H1 (cell line): ENCODE data around the gene NBAS. TPM values are rescaled to one million over a fixed set of nuclear protein-coding genes. Genes with fewer than 3 reads are reported as not detected.

ENCODE experiments used
- POLR2A ChIP-seq, 2 experiments: IDR thresholded peaks; 1 replicate in 1 of 2; 2 replicates in 1 of 2; pipeline ENCODE4 v1.6.1; 2011; ENCODE audit warnings: low read depth in 2 of 2, low read length in 2 of 2, mild to moderate bottlenecking in 2 of 2; ENCODE audit errors: control extremely low read depth in 1 of 2
- TAF7 ChIP-seq: optimal IDR thresholded peaks from 2 replicates; pipeline ENCODE3; 2011; ENCODE audit warnings: low read depth, mild to moderate bottlenecking, inconsistent platforms, low read length, moderate library complexity, borderline replicate concordance
- ZNF274 ChIP-seq: IDR thresholded peaks from 2 replicates; pipeline ENCODE4 v1.7.0; 2012; ENCODE audit warnings: low read length, borderline replicate concordance; ENCODE audit errors: extremely low read depth
- polyA plus RNA-seq, 7 experiments: library from polyadenylated mRNA; depleted of rRNA in 3 of 7; stranded (reverse) in 5 of 7; unstranded in 2 of 7; fragments of >200 nt in 5 of 7; fragments of 200-250 nt in 2 of 7; gene quantifications; 1 replicate in 5 of 7; 2 replicates in 1 of 7; 4 replicates in 1 of 7; pipeline versions ENCODE4 v1.2.1 to v1.2.3, GENCODE V29; 2011 to 2013; ENCODE audit warnings: missing spikeins in 2 of 7, mixed read lengths in 2 of 7
- total RNA-seq: library from RNA; stranded (reverse); fragmentation: NEBNext Ultra II Directional; extraction: Animal tissue kit (Norgen Biotek cat#: 25700); gene quantifications from 2 replicates; pipeline ENCODE4 v1.2.1, GENCODE V29; 2021
- TF ChIP-seq, protein P1 (sequence below): fragments of 300-600 bp; sonication (generic); IDR thresholded peaks from 2 replicates; pipeline ENCODE4 v1.7.1; 2012; ENCODE audit warnings: low read length, moderate library complexity, mild to moderate bottlenecking, inconsistent platforms; ENCODE audit not compliant: insufficient replicate concordance
- TF ChIP-seq, protein P2 (sequence below): IDR thresholded peaks from 2 replicates; pipeline ENCODE4 v1.6.1; 2012; ENCODE audit warnings: low read length, inconsistent platforms
- TF ChIP-seq, protein P3 (sequence below): IDR thresholded peaks from 2 replicates; pipeline ENCODE4 v1.6.1; 2012; ENCODE audit warnings: inconsistent platforms

NBAS gene
- total and polyA plus RNA-seq, 2 of the 8 experiments (the other 6 are each of a cell fraction or from before 2014, with no cell fraction given) = 19.6 to 34.8 TPM

DNA sequence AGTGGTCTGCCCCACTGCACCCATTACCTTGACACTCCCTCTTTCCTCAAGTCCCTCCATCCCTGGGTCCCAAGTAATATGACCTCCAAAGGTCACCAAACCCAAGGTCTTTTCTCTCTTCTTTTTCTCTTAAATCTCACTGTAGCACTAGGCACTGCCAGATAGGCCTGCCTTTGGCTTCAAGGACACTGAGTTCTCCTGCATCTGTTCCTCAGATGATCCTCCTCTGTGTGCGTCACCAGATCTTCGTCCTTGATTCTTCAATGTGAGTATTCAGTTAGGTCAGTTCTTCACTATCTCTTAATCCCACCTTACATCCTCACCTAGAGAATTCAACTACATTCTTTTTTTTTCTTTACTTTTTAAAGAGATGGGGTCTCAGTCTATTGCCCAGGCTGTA is 249.2 kb downstream of the NBAS start (continued):
- TF ChIP-seq, protein P1, sequence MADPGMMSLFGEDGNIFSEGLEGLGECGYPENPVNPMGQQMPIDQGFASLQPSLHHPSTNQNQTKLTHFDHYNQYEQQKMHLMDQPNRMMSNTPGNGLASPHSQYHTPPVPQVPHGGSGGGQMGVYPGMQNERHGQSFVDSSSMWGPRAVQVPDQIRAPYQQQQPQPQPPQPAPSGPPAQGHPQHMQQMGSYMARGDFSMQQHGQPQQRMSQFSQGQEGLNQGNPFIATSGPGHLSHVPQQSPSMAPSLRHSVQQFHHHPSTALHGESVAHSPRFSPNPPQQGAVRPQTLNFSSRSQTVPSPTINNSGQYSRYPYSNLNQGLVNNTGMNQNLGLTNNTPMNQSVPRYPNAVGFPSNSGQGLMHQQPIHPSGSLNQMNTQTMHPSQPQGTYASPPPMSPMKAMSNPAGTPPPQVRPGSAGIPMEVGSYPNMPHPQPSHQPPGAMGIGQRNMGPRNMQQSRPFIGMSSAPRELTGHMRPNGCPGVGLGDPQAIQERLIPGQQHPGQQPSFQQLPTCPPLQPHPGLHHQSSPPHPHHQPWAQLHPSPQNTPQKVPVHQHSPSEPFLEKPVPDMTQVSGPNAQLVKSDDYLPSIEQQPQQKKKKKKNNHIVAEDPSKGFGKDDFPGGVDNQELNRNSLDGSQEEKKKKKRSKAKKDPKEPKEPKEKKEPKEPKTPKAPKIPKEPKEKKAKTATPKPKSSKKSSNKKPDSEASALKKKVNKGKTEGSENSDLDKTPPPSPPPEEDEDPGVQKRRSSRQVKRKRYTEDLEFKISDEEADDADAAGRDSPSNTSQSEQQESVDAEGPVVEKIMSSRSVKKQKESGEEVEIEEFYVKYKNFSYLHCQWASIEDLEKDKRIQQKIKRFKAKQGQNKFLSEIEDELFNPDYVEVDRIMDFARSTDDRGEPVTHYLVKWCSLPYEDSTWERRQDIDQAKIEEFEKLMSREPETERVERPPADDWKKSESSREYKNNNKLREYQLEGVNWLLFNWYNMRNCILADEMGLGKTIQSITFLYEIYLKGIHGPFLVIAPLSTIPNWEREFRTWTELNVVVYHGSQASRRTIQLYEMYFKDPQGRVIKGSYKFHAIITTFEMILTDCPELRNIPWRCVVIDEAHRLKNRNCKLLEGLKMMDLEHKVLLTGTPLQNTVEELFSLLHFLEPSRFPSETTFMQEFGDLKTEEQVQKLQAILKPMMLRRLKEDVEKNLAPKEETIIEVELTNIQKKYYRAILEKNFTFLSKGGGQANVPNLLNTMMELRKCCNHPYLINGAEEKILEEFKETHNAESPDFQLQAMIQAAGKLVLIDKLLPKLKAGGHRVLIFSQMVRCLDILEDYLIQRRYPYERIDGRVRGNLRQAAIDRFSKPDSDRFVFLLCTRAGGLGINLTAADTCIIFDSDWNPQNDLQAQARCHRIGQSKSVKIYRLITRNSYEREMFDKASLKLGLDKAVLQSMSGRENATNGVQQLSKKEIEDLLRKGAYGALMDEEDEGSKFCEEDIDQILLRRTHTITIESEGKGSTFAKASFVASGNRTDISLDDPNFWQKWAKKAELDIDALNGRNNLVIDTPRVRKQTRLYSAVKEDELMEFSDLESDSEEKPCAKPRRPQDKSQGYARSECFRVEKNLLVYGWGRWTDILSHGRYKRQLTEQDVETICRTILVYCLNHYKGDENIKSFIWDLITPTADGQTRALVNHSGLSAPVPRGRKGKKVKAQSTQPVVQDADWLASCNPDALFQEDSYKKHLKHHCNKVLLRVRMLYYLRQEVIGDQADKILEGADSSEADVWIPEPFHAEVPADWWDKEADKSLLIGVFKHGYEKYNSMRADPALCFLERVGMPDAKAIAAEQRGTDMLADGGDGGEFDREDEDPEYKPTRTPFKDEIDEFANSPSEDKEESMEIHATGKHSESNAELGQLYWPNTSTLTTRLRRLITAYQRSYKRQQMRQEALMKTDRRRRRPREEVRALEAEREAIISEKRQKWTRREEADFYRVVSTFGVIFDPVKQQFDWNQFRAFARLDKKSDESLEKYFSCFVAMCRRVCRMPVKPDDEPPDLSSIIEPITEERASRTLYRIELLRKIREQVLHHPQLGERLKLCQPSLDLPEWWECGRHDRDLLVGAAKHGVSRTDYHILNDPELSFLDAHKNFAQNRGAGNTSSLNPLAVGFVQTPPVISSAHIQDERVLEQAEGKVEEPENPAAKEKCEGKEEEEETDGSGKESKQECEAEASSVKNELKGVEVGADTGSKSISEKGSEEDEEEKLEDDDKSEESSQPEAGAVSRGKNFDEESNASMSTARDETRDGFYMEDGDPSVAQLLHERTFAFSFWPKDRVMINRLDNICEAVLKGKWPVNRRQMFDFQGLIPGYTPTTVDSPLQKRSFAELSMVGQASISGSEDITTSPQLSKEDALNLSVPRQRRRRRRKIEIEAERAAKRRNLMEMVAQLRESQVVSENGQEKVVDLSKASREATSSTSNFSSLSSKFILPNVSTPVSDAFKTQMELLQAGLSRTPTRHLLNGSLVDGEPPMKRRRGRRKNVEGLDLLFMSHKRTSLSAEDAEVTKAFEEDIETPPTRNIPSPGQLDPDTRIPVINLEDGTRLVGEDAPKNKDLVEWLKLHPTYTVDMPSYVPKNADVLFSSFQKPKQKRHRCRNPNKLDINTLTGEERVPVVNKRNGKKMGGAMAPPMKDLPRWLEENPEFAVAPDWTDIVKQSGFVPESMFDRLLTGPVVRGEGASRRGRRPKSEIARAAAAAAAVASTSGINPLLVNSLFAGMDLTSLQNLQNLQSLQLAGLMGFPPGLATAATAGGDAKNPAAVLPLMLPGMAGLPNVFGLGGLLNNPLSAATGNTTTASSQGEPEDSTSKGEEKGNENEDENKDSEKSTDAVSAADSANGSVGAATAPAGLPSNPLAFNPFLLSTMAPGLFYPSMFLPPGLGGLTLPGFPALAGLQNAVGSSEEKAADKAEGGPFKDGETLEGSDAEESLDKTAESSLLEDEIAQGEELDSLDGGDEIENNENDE = no peak
- TF ChIP-seq POLR2A (IDR thresholded peaks at IDR 0.05; ENCODE audit: control extremely low read depth in 1 of 2, low read depth in 2 of 2, low read length in 2 of 2) (no peak), ZNF274 (no peak), TAF7 (no peak)
- TF ChIP-seq, protein P2, sequence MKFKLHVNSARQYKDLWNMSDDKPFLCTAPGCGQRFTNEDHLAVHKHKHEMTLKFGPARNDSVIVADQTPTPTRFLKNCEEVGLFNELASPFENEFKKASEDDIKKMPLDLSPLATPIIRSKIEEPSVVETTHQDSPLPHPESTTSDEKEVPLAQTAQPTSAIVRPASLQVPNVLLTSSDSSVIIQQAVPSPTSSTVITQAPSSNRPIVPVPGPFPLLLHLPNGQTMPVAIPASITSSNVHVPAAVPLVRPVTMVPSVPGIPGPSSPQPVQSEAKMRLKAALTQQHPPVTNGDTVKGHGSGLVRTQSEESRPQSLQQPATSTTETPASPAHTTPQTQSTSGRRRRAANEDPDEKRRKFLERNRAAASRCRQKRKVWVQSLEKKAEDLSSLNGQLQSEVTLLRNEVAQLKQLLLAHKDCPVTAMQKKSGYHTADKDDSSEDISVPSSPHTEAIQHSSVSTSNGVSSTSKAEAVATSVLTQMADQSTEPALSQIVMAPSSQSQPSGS = no peak
- TF ChIP-seq, protein P3, sequence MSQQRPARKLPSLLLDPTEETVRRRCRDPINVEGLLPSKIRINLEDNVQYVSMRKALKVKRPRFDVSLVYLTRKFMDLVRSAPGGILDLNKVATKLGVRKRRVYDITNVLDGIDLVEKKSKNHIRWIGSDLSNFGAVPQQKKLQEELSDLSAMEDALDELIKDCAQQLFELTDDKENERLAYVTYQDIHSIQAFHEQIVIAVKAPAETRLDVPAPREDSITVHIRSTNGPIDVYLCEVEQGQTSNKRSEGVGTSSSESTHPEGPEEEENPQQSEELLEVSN = no peak
